Body of pancreas (tissue), 4 donors: Measurements from ENCODE around the gene SMPD2.

Experiments used
- CTCF ChIP-seq, 7 experiments: fragments of 450-650 bp in 4 of 7; fragments of 200-600 bp in 3 of 7; sonication (generic) in 3 of 7; IDR thresholded peaks; one replicate each; pipeline ENCODE4 v1.5.1; 2016 to 2019; ENCODE audit warnings: antibody characterized with exemption in 7 of 7
- POLR2A ChIP-seq, 3 donors: fragments of 450-650 bp; IDR thresholded peaks; one replicate each; pipeline ENCODE4 v1.6.1; 2016; ENCODE audit warnings: antibody characterized with exemption in 3 of 3, mild to moderate bottlenecking in 2 of 3

GRCh38 chr6:109443425-109443950 is 3.0 kb downstream of the SMPD2 start:
- no peak for TF ChIP-seq POLR2A (IDR thresholded peaks at IDR 0.05)
- TF ChIP-seq CTCF (IDR thresholded peaks at IDR 0.05): no peak
